HEK293T (cell line): ENCODE measurements around the gene CAMP.
"Not testable (repeated sequence)": the region's sequence is repeated elsewhere in the genome, so short reads cannot be mapped to it uniquely, and the experiment has no call there.

Source experiments
- CTCF ChIA-PET: fragments of 350-600 bp; formaldehyde crosslinking; extraction: SDS; loops from one replicate; lab custom pipeline; 2021; ENCODE audit warnings: antibody characterized with exemption, inconsistent platforms; lab: Yijun Ruan, JAX
- POLR2A ChIA-PET: fragments of 350-600 bp; formaldehyde crosslinking; extraction: SDS; loops from one replicate; lab custom pipeline; 2020; ENCODE audit warnings: antibody characterized with exemption, inconsistent platforms; lab: Yijun Ruan, JAX
- DNase-seq: peaks from one replicate; pipeline ENCODE4 v3.0.0; 2012; ENCODE audit warnings: mixed read lengths; ENCODE audit errors: extremely low spot score
- ARNT ChIP-seq: fragments of 450-650 bp; IDR thresholded peaks from 2 replicates; pipeline ENCODE4 v1.6.1; 2017; ENCODE audit warnings: mild to moderate bottlenecking
- BHLHE40 ChIP-seq: fragments of 450-650 bp; IDR thresholded peaks from 2 replicates; pipeline ENCODE4 v1.6.1; 2016; ENCODE audit warnings: mild to moderate bottlenecking, moderate library complexity, borderline replicate concordance
- CTBP1 ChIP-seq: fragments of 450-650 bp; IDR thresholded peaks from 2 replicates; pipeline ENCODE4 v1.6.1; 2016; ENCODE audit warnings: borderline replicate concordance
- ELF4 ChIP-seq: fragments of 450-650 bp; IDR thresholded peaks from 2 replicates; pipeline ENCODE4 v1.6.1; 2017; ENCODE audit warnings: antibody characterized with exemption
- FOXA1 ChIP-seq: fragments of 450-650 bp; IDR thresholded peaks from 2 replicates; pipeline ENCODE4 v1.6.1; 2016; ENCODE audit warnings: mild to moderate bottlenecking
- FOXK2 ChIP-seq: fragments of 450-650 bp; IDR thresholded peaks from 2 replicates; pipeline ENCODE4 v1.6.1; 2016; ENCODE audit warnings: mild to moderate bottlenecking
- FOXM1 ChIP-seq: fragments of 450-650 bp; IDR thresholded peaks from 2 replicates; pipeline ENCODE4 v1.6.1; 2017; ENCODE audit warnings: mild to moderate bottlenecking, borderline replicate concordance
- HDGF ChIP-seq: fragments of 450-650 bp; IDR thresholded peaks from 2 replicates; pipeline ENCODE4 v1.6.1; 2017; ENCODE audit warnings: antibody characterized with exemption, borderline replicate concordance
- L3MBTL2 ChIP-seq: fragments of 450-650 bp; conservative IDR thresholded peaks from 2 replicates; pipeline ENCODE4 v1.6.1; 2016; ENCODE audit warnings: mild to moderate bottlenecking
- LEF1 ChIP-seq: fragments of 450-650 bp; IDR thresholded peaks from 2 replicates; pipeline ENCODE4 v1.6.1; 2017; ENCODE audit warnings: mild to moderate bottlenecking, borderline replicate concordance
- NFRKB ChIP-seq: fragments of 450-650 bp; IDR thresholded peaks from 2 replicates; pipeline ENCODE4 v1.6.1; 2016; ENCODE audit warnings: mild to moderate bottlenecking, moderate library complexity
- SP1 ChIP-seq: fragments of 450-650 bp; IDR thresholded peaks from 2 replicates; pipeline ENCODE4 v1.6.1; 2017
- SUZ12 ChIP-seq: fragments of 450-650 bp; IDR thresholded peaks from 2 replicates; pipeline ENCODE4 v1.6.1; 2016; ENCODE audit warnings: mild to moderate bottlenecking
- TARDBP ChIP-seq: fragments of 450-650 bp; IDR thresholded peaks from 2 replicates; pipeline ENCODE4 v1.6.1; 2016
- ZNF384 ChIP-seq: fragments of 450-650 bp; IDR thresholded peaks from 2 replicates; pipeline ENCODE4 v1.6.1; 2016
- TF ChIP-seq, protein P1 (sequence below): fragments of 450-650 bp; IDR thresholded peaks from 2 replicates; pipeline ENCODE4 v1.6.1; 2016

The CAMP gene

DNA sequence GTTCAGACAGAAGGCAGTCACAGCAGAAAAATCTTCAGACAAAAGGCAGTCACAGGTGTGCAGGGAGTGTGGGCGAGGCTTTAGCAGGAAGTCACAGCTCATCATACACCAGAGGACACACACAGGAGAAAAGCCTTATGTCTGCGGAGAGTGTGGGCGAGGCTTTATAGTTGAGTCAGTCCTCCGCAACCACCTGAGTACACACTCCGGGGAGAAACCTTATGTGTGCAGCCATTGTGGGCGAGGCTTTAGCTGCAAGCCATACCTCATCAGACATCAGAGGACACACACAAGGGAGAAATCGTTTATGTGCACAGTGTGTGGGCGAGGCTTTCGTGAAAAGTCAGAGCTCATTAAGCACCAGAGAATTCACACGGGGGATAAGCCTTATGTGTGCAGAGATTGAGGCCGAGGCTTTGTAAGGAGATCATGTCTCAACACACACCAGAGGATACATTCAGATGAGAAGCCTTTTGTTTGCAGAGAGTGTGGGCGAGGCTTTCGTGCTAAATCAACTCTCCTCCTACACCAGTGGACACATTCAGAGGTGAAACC lies 45.2 kb downstream of the CAMP start:
- ChIA-PET CTCF (interaction anchor here (2.1 kb wide), 1 partner anchor 168 kb away, joined by 7 read pairs; no protein-coding TSS in a partner anchor), POLR2A (no interaction called here)
- TF ChIP-seq HDGF = no peak
- TF ChIP-seq ELF4 = no peak
- no peak for TF ChIP-seq ARNT
- no peak for TF ChIP-seq FOXK2
- TF ChIP-seq, protein P1, sequence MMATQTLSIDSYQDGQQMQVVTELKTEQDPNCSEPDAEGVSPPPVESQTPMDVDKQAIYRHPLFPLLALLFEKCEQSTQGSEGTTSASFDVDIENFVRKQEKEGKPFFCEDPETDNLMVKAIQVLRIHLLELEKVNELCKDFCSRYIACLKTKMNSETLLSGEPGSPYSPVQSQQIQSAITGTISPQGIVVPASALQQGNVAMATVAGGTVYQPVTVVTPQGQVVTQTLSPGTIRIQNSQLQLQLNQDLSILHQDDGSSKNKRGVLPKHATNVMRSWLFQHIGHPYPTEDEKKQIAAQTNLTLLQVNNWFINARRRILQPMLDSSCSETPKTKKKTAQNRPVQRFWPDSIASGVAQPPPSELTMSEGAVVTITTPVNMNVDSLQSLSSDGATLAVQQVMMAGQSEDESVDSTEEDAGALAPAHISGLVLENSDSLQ = no peak
- TF ChIP-seq FOXM1 = no peak
- TF ChIP-seq TARDBP = no peak
- TF ChIP-seq FOXA1 = no peak
- TF ChIP-seq ZNF384 = no peak
- no peak for TF ChIP-seq SP1
- no peak for TF ChIP-seq CTBP1
- DNase-seq = no peak

DNA sequence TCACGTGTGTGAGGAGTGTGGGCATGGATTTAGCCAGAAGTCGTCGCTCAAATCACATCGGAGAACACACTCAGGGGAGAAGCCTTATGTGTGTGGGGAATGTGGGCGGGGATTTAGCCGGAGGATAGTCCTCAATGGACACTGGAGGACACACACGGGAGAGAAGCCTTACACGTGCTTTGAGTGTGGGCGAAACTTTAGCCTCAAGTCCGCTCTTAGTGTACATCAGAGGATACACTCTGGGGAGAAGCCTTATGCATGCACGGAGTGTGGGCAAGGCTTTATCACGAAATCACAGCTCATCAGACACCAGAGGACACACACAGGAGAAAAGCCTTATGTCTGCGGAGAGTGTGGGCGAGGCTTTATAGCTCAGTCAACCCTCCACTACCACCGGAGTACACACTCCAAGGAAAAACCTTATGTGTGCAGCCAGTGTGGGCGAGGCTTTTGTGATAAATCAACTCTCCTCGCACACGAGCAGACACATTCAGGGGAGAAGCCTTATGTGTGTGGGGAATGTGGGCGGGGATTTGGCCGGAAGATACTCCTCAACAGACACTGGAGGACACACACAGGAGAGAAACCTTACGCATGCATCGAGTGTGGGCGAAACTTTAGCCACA lies 45.8 kb downstream of the CAMP start:
- no peak for DNase-seq
- TF ChIP-seq ARNT (no peak), HDGF (no peak), TARDBP (no peak), ZNF384 (no peak), ELF4 (no peak), LEF1 (no peak), FOXK2 (no peak), CTBP1 (no peak), L3MBTL2 (no peak), NFRKB (no peak), SUZ12 (no peak), FOXA1 (no peak), FOXM1 (no peak), BHLHE40 (no peak)
- TF ChIP-seq, protein P1 = no peak
- CTCF ChIA-PET = interaction anchor here (0.7 to 2.1 kb wide), 2 partner anchors 132 to 167 kb away, joined by 3 to 7 read pairs; no protein-coding TSS in a partner anchor
- POLR2A ChIA-PET = no interaction called here

DNA sequence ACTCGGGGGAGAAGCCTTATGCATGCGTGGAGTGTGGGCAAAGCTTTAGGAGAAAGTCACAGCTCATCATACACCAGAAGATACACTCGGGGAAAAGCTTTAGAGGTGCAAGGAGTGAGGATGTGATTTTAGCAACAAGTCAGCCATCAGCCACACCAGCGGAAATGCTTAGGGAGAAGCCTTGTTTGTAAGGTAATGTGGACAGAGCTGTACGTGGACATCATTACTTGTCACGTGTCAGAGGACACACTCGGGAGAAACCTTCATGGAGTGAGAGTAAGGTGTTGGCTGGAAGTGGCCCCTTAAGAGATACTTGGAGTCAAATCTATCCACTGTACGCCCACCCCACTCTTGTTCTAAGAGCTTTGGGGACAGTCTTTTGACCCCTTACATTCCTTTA lies 46.3 kb downstream of the CAMP start:
- ChIA-PET POLR2A (interaction anchor here (0.9 kb wide), 1 partner anchor 29 kb away, joined by 5 read pairs; the partner anchor contains the start of gene ZNF589), CTCF (interaction anchor here (0.7 to 2.1 kb wide), 2 partner anchors 131 to 167 kb away, joined by 3 to 7 read pairs; no protein-coding TSS in a partner anchor)
- no peak for DNase-seq
- TF ChIP-seq LEF1 = no peak
- TF ChIP-seq NFRKB = no peak
- TF ChIP-seq, protein P1 = no peak
- TF ChIP-seq CTBP1 = no peak
- TF ChIP-seq BHLHE40 = no peak
- TF ChIP-seq SUZ12 = no peak
- no peak for TF ChIP-seq FOXA1
- no peak for TF ChIP-seq SP1
- TF ChIP-seq TARDBP = no peak
- no peak for TF ChIP-seq FOXK2
- TF ChIP-seq ZNF384 = no peak
- no peak for TF ChIP-seq L3MBTL2
- no peak for TF ChIP-seq ARNT
- TF ChIP-seq HDGF = no peak
- TF ChIP-seq FOXM1 = no peak
- no peak for TF ChIP-seq ELF4

GRCh38 chr3:48270306-48270705 lies 47.0 kb downstream of the CAMP start:
- ChIA-PET POLR2A (interaction anchor here (0.9 kb wide), 1 partner anchor 29 kb away, joined by 5 read pairs; the partner anchor contains the start of gene ZNF589), CTCF (interaction anchor here (2.1 to 5.7 kb wide), 2 partner anchors 166 kb away, joined by 7 to 68 read pairs; no protein-coding TSS in a partner anchor)
- no peak for DNase-seq
- TF ChIP-seq ZNF384 (no peak), SP1 (no peak), FOXM1 (no peak), SUZ12 (no peak), CTBP1 (no peak), FOXA1 (no peak), LEF1 (no peak), NFRKB (no peak), HDGF (no peak), L3MBTL2 (no peak), BHLHE40 (no peak), ARNT (no peak), FOXK2 (no peak), TARDBP (no peak), ELF4 (no peak)
- TF ChIP-seq, protein P1 = no peak

GRCh38 chr3:48271223-48271622 lies 47.9 kb downstream of the CAMP start:
- POLR2A ChIA-PET = interaction anchor here (1.3 kb wide), 1 partner anchor 169 kb away, joined by 4 read pairs; the partner anchor contains the start of genes CCDC51 and TMA7
- not testable (repeated sequence) for DNase-seq
- CTCF ChIA-PET = interaction anchor here (0.8 to 5.7 kb wide), 2 partner anchors 130 to 165 kb away, joined by 5 to 68 read pairs; no protein-coding TSS in a partner anchor
